GM15510 (cell line): ENCODE measurements around the gene TGFBR3.

Experiments
- POLR2A ChIP-seq: IDR thresholded peaks from 3 replicates; pipeline ENCODE4 v1.6.1; 2011; ENCODE audit warnings: borderline replicate concordance; ENCODE audit not compliant: insufficient read length; ENCODE audit errors: extremely low read depth

TGFBR3 gene

GRCh38 chr1:91863498-91863897 lies 22.5 kb downstream of the TGFBR3 start:
- TF ChIP-seq POLR2A: no peak

GRCh38 chr1:91862120-91862519 lies 23.8 kb downstream of the TGFBR3 start:
- no peak for TF ChIP-seq POLR2A

GRCh38 chr1:91857557-91858239 lies 28.3 kb downstream of the TGFBR3 start:
- no peak for TF ChIP-seq POLR2A

GRCh38 chr1:91856996-91857395 lies 29.0 kb downstream of the TGFBR3 start:
- no peak for TF ChIP-seq POLR2A

GRCh38 chr1:91854852-91855534 lies 31.0 kb downstream of the TGFBR3 start:
- TF ChIP-seq POLR2A: no peak

GRCh38 chr1:91853397-91853796 lies 32.6 kb downstream of the TGFBR3 start:
- no peak for TF ChIP-seq POLR2A

GRCh38 chr1:91851130-91852010 lies 34.6 kb downstream of the TGFBR3 start:
- no peak for TF ChIP-seq POLR2A

GRCh38 chr1:91850708-91851107 lies 35.2 kb downstream of the TGFBR3 start:
- TF ChIP-seq POLR2A: no peak

GRCh38 chr1:91847851-91848250 lies 38.1 kb downstream of the TGFBR3 start:
- TF ChIP-seq POLR2A: no peak

- TF ChIP-seq POLR2A: no peak
These were observed 39.3 kb downstream of the TGFBR3 start for GRCh38 chr1:91846639-91847013.

- no peak for TF ChIP-seq POLR2A
These were observed 39.8 kb downstream of the TGFBR3 start for GRCh38 chr1:91846007-91846638.

GRCh38 chr1:91844862-91845528 lies 41.0 kb downstream of the TGFBR3 start:
- TF ChIP-seq POLR2A: no peak

GRCh38 chr1:91843843-91844242 lies 42.1 kb downstream of the TGFBR3 start:
- TF ChIP-seq POLR2A: no peak

- no peak for TF ChIP-seq POLR2A
These were observed 43.4 kb downstream of the TGFBR3 start for GRCh38 chr1:91842563-91842962.
